Prostate gland (tissue), 2 donors: Measurements from ENCODE around the gene TRABD.

Experiments
- CTCF ChIP-seq, 4 experiments: fragments of 200-600 bp in 2 of 4; fragments of 450-650 bp in 2 of 4; sonication (generic) in 2 of 4; IDR thresholded peaks; 1 replicate in 3 of 4; 2 replicates in 1 of 4; pipeline ENCODE4 v1.5.1; 2016 to 2019; ENCODE audit warnings: antibody characterized with exemption in 4 of 4, mild to moderate bottlenecking in 2 of 4, moderate library complexity in 2 of 4
- POLR2A ChIP-seq: fragments of 450-650 bp; IDR thresholded peaks from one replicate; pipeline ENCODE4 v1.6.1; 2016; ENCODE audit warnings: antibody characterized with exemption, mild to moderate bottlenecking

DNA sequence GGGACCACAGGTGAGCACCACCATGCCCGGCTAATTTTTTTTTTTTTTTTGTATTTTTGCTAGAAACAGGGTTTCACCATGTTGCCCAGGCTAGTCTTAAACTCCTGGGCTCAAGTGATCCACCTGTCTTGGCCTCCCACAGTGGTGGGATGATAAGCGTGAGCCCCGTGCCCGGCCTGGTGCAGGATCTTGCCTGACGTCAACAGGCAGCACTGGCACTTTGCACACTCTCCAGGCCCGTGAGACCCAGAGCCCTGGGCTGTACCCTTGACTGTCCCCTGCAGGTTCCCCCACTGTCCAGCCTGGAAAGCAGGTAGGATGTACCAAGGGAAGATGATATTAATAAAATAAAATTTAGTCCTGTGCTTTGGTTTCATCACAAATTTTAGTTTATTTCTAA is 44.3 kb upstream of the TRABD start:
- TF ChIP-seq CTCF (IDR thresholded peaks at IDR 0.05) = no peak
- TF ChIP-seq POLR2A = no peak
